ENCODE measurements around the gene POLR2C.

Gene POLR2C

GRCh38 chr16:57452021-57452420 is 10.5 kb upstream of the POLR2C start:
- no peak for DNase-seq (ENCODE audit: low spot score)

GRCh38 chr16:57462978-57463362 is 491 bp downstream of the POLR2C start:
- no peak for DNase-seq (ENCODE audit: low spot score)

- DNase-seq (ENCODE audit: low spot score), result no peak
These were observed 2.0 kb downstream of the POLR2C start for GRCh38 chr16:57464523-57464922.

GRCh38 chr16:57468346-57468745 is 5.9 kb downstream of the POLR2C start:
- DNase-seq (ENCODE audit: low spot score), result no peak

- no peak for DNase-seq (ENCODE audit: low spot score)
These were observed 6.6 kb downstream of the POLR2C start for GRCh38 chr16:57469046-57469445.

- DNase-seq (ENCODE audit: low spot score), result no peak
These were observed 7.5 kb downstream of the POLR2C start for GRCh38 chr16:57469917-57470470.

GRCh38 chr16:57470711-57471110 is 8.2 kb downstream of the POLR2C start:
- no peak for DNase-seq (ENCODE audit: low spot score)

GRCh38 chr16:57471209-57471608 is 8.7 kb downstream of the POLR2C start:
- DNase-seq (ENCODE audit: low spot score), result no peak

GRCh38 chr16:57471852-57472664 is 9.6 kb downstream of the POLR2C start:
- no peak for DNase-seq (ENCODE audit: low spot score)

- DNase-seq (ENCODE audit: low spot score), result no peak
These were observed 10.2 kb downstream of the POLR2C start for GRCh38 chr16:57472665-57473060.

GRCh38 chr16:57473176-57473840 is 10.8 kb downstream of the POLR2C start:
- DNase-seq (ENCODE audit: low spot score), result no peak

- DNase-seq (ENCODE audit: low spot score), result no peak
These were observed 11.4 kb downstream of the POLR2C start for GRCh38 chr16:57473906-57474305.

- DNase-seq (ENCODE audit: low spot score), result no peak
These were observed 12.5 kb downstream of the POLR2C start for GRCh38 chr16:57474671-57475661.

GRCh38 chr16:57475711-57476339 is 13.3 kb downstream of the POLR2C start:
- peak; percentile 92 for DNase-seq (ENCODE audit: low spot score)

- DNase-seq (ENCODE audit: low spot score), result no peak
These were observed 14.3 kb downstream of the POLR2C start for GRCh38 chr16:57476546-57477410.

GRCh38 chr16:57477531-57478202 is 15.2 kb downstream of the POLR2C start:
- DNase-seq (ENCODE audit: low spot score), result no peak

GRCh38 chr16:57478396-57479204 is 16.1 kb downstream of the POLR2C start:
- no peak for DNase-seq (ENCODE audit: low spot score)

GRCh38 chr16:57479205-57479975 is 16.9 kb downstream of the POLR2C start:
- DNase-seq (ENCODE audit: low spot score), result no peak

Measured in activated CD4-positive, alpha-beta T cell treated with anti-CD3 and anti-CD28 coated beads, Interleukin-2, Interleukin-4, amounts not matched to agents 100 ng/mL and 50 ng/mL, durations not matched to agents 16 hours and 8 hours (primary cell).